Neural progenitor cell (in vitro differentiated cells): ENCODE results near the gene PKD2L1.

Experiments used
- CTCF ChIP-seq: fragments of 200-600 bp; sonication (generic); IDR thresholded peaks from 2 replicates; pipeline ENCODE4 v1.5.1; 2017; ENCODE audit warnings: antibody characterized with exemption, mild to moderate bottlenecking
- EZH2 ChIP-seq: fragments of 200-600 bp; sonication (generic); IDR thresholded peaks from 2 replicates; pipeline ENCODE4 v1.6.1; 2017; ENCODE audit warnings: antibody characterized with exemption, mild to moderate bottlenecking, moderate library complexity

- TF ChIP-seq CTCF, result no peak
- TF ChIP-seq EZH2, result no peak
Observed at GRCh38 chr10:100282907-100283306, 47.1 kb downstream of the PKD2L1 start.
